Sigmoid colon (tissue), 7 donors: Measurements from ENCODE around the gene DYSF. TPM values are rescaled to one million over a fixed set of nuclear protein-coding genes. Genes with fewer than 3 reads are reported as not detected.

ENCODE experiments used
- DNase-seq: peaks from one replicate; pipeline ENCODE4 v3.0.0-alpha.2; 2019
- H3K27ac ChIP-seq, 4 donors: fragments of 200-600 bp; sonication (generic); one replicate each; pipeline ENCODE4 v1.5.1; 2016 to 2019; ENCODE audit warnings: mild to moderate bottlenecking in 1 of 4
- H3K27me3 ChIP-seq, 3 donors: fragments of 200-600 bp; sonication (generic); one replicate each; pipeline ENCODE4 v1.5.1; 2019; ENCODE audit warnings: mild to moderate bottlenecking in 1 of 3
- H3K36me3 ChIP-seq, 4 donors: fragments of 200-600 bp; sonication (generic); one replicate each; pipeline ENCODE4 v1.5.1; 2016 to 2019
- H3K4me1 ChIP-seq, 4 donors: fragments of 200-600 bp; sonication (generic); one replicate each; pipeline ENCODE4 v1.5.1; 2017 to 2019
- H3K4me3 ChIP-seq, 4 donors: fragments of 200-600 bp; sonication (generic); one replicate each; pipeline ENCODE4 v1.5.1; 2017 to 2019; ENCODE audit warnings: mild to moderate bottlenecking in 2 of 4, moderate library complexity in 1 of 4
- H3K9me3 ChIP-seq, 4 donors: fragments of 200-600 bp in 3 of 4; sonication (generic) in 3 of 4; one replicate each; pipeline versions ENCODE4 v1.5.1 to v1.6.1; 2013 to 2019
- CTCF ChIP-seq, 4 experiments: fragments of 450-650 bp in 3 of 4; fragments of 200-600 bp in 1 of 4; IDR thresholded peaks; one replicate each; pipeline ENCODE4 v1.5.1; 2016 to 2019; ENCODE audit warnings: antibody characterized with exemption in 4 of 4, mild to moderate bottlenecking in 3 of 4, moderate library complexity in 2 of 4
- EP300 ChIP-seq, 4 donors: sonication (generic); formaldehyde crosslinking; IDR thresholded peaks; one replicate each; pipeline ENCODE4 v1.6.1; 2017; ENCODE audit warnings: antibody characterized with exemption in 4 of 4
- POLR2A ChIP-seq, 2 donors: fragments of 450-650 bp; IDR thresholded peaks; one replicate each; pipeline ENCODE4 v1.6.1; 2016; ENCODE audit warnings: antibody characterized with exemption in 2 of 2, mild to moderate bottlenecking in 2 of 2, moderate library complexity in 2 of 2
- POLR2AphosphoS5 ChIP-seq, 4 donors: sonication (generic); formaldehyde crosslinking; IDR thresholded peaks; one replicate each; pipeline ENCODE4 v1.6.1; 2017; ENCODE audit warnings: antibody characterized with exemption in 4 of 4
- WGBS, 2 donors: extraction: QIAGEN DNeasy Blood & Tissue Kit; methylation state at CpG; one replicate each; pipeline ENCODE4 v1.1.7; 2013; 5-methylcytosine and 5-hydroxymethylcytosine counted together
- intact Hi-C: fragments of 100-400 bp; cut with DNase I; formaldehyde crosslinking; loops from one replicate; pipeline ENCODE4 v1.15.1; 2023
- polyA plus RNA-seq, 3 donors: library from polyadenylated mRNA; stranded (reverse); fragments of 200-250 nt; gene quantifications; one replicate each; pipeline ENCODE4 v1.2.3, GENCODE V29; 2013
- total RNA-seq, 4 donors: library from RNA; depleted of rRNA; stranded (reverse); fragments of >200 nt; gene quantifications; one replicate each; pipeline ENCODE4 v1.1.0, GENCODE V29; 2016
- donor health status: healthy with polysubstance abuse.
- donor health status: Bipolar disorder and iron deficiency.
- donor health status: healthy.

The DYSF gene
- total and polyA plus RNA-seq, 7 donors, result 1.6 to 49.6 (median 12.5) TPM

GRCh38 chr2:71720596-71721361 lies 267.4 kb downstream of the DYSF start:
- no peaks in the 10 kb centered on the region for H3K27me3 ChIP-seq
- peaks cover 0 to 48% (median 42%) of the 10 kb centered on the region in 4 donors for H3K4me1 ChIP-seq
- no peaks in the 10 kb centered on the region for H3K36me3 ChIP-seq
- peak overlapping the region; percentile 46 to 69 (median 57) for H3K27ac ChIP-seq
- peak; percentile 60 for DNase-seq
- intact Hi-C loops, result no loop called here
- no peak overlapping the region for H3K4me3 ChIP-seq
- TF ChIP-seq EP300 (IDR thresholded peaks at IDR 0.05) (no peak), POLR2A (IDR thresholded peaks at IDR 0.05) (no peak), CTCF (IDR thresholded peaks at IDR 0.05) (no peak), POLR2AphosphoS5 (IDR thresholded peaks at IDR 0.05) (no peak)
- H3K9me3 ChIP-seq, result peaks cover 0 to 9% (median 0%) of the 10 kb centered on the region in 4 donors
- WGBS, 2 donors, result 82 to 85% methylated on average over 4 of the region's 4 CpGs

- Histone ChIP-seq H3K9me3 (peaks cover 0 to 9% (median 0%) of the 10 kb centered on the region in 4 donors), H3K36me3 (no peaks in the 10 kb centered on the region), H3K4me3 (no peak overlapping the region), H3K27ac (peak overlapping the region; percentile 46 to 69 (median 57)), H3K27me3 (no peaks in the 10 kb centered on the region), H3K4me1 (peaks cover 0 to 46% (median 39%) of the 10 kb centered on the region in 4 donors)
- 73% methylated on average over 1 of the region's 1 CpG for WGBS, 2 donors
- intact Hi-C loops, result no loop called here
- TF ChIP-seq EP300 (IDR thresholded peaks at IDR 0.05) (peak in 2 of 4 donors; percentile 5 to 18), POLR2AphosphoS5 (IDR thresholded peaks at IDR 0.05) (peak; percentile 38 to 54 (median 44)), POLR2A (IDR thresholded peaks at IDR 0.05) (no peak), CTCF (IDR thresholded peaks at IDR 0.05) (no peak)
- peak; percentile 75 for DNase-seq
These were observed 268.0 kb downstream of the DYSF start for GRCh38 chr2:71721362-71721665.

- peak overlapping the region; percentile 46 to 69 (median 57) for H3K27ac ChIP-seq
- WGBS, 2 donors, result 23 to 48% methylated on average over 2 of the region's 2 CpGs
- DNase-seq, result peak; percentile 2
- H3K4me3 ChIP-seq, result no peak overlapping the region
- TF ChIP-seq POLR2AphosphoS5 (IDR thresholded peaks at IDR 0.05) (peak in 1 of 4 donors; percentile 0), EP300 (IDR thresholded peaks at IDR 0.05) (no peak)
- intact Hi-C loops, result no loop called here
- H3K27me3 ChIP-seq, result no peaks in the 10 kb centered on the region
- H3K36me3 ChIP-seq, result no peaks in the 10 kb centered on the region
- peaks cover 0 to 9% (median 0%) of the 10 kb centered on the region in 4 donors for H3K9me3 ChIP-seq
- H3K4me1 ChIP-seq, result peaks cover 0 to 42% (median 36%) of the 10 kb centered on the region in 4 donors
These were observed 268.3 kb downstream of the DYSF start for GRCh38 chr2:71721669-71722068.

GRCh38 chr2:71722286-71722685 lies 268.9 kb downstream of the DYSF start:
- intact Hi-C loops, result no loop called here
- Histone ChIP-seq H3K36me3 (no peaks in the 10 kb centered on the region), H3K27me3 (no peaks in the 10 kb centered on the region), H3K4me1 (peaks cover 0 to 36% (median 29%) of the 10 kb centered on the region in 4 donors), H3K27ac (peak overlapping the region in 1 of 4 donors; percentile 69), H3K9me3 (peaks cover 0 to 9% (median 0%) of the 10 kb centered on the region in 4 donors), H3K4me3 (no peak overlapping the region)
- WGBS, 2 donors, result 93 to 94% methylated on average over 1 of the region's 1 CpG
- TF ChIP-seq POLR2A (IDR thresholded peaks at IDR 0.05), result no peak
- no peak for TF ChIP-seq EP300 (IDR thresholded peaks at IDR 0.05)
- TF ChIP-seq CTCF (IDR thresholded peaks at IDR 0.05), result no peak
- TF ChIP-seq POLR2AphosphoS5 (IDR thresholded peaks at IDR 0.05), result no peak
- DNase-seq, result no peak

- H3K4me1 ChIP-seq, result peaks cover 0 to 25% (median 22%) of the 10 kb centered on the region in 4 donors
- 71% methylated on average over 1 of the region's 1 CpG for WGBS, 2 donors
- no peak overlapping the region for H3K4me3 ChIP-seq
- no peaks in the 10 kb centered on the region for H3K36me3 ChIP-seq
- H3K9me3 ChIP-seq, result peaks cover 0 to 9% (median 0%) of the 10 kb centered on the region in 4 donors
- H3K27me3 ChIP-seq, result no peaks in the 10 kb centered on the region
- H3K27ac ChIP-seq, result no peak overlapping the region
- TF ChIP-seq POLR2AphosphoS5 (IDR thresholded peaks at IDR 0.05) (no peak), POLR2A (IDR thresholded peaks at IDR 0.05) (no peak)
- no peak for DNase-seq
- intact Hi-C loops, result no loop called here
These were observed 271.4 kb downstream of the DYSF start for GRCh38 chr2:71724793-71725192.
